Nephron progenitor cell (in vitro differentiated cells): ENCODE data around the gene BEST2.

Experiments
- DNase-seq: peaks from one replicate; pipeline ENCODE4 v3.0.0; 2021
- H3K27ac Mint-ChIP-seq: 2 replicates; pipeline ENCODE4 v1.8.0; 2021; ENCODE audit warnings: mild to moderate bottlenecking, moderate library complexity, mixed read lengths
- H3K27me3 Mint-ChIP-seq: 2 replicates; pipeline ENCODE4 v1.8.0; 2021; ENCODE audit warnings: mild to moderate bottlenecking, low read depth, mixed read lengths; ENCODE audit not compliant: poor library complexity
- H3K36me3 Mint-ChIP-seq: 2 replicates; pipeline ENCODE4 v1.8.0; 2021; ENCODE audit warnings: low read depth, mixed read lengths
- H3K4me1 Mint-ChIP-seq: 2 replicates; pipeline ENCODE4 v1.8.0; 2021; ENCODE audit warnings: mixed read lengths
- H3K4me3 Mint-ChIP-seq: 2 replicates; pipeline ENCODE4 v1.8.0; 2021; ENCODE audit warnings: mild to moderate bottlenecking, moderate library complexity, mixed read lengths
- H3K9me3 Mint-ChIP-seq: 2 replicates; pipeline ENCODE4 v1.8.0; 2021; ENCODE audit warnings: mild to moderate bottlenecking, moderate library complexity, mixed read lengths
- TF ChIP-seq, protein P1 (sequence below): fragments of 200-600 bp; sonication (generic); IDR thresholded peaks from 2 replicates; pipeline ENCODE4 v1.5.0; 2021; ENCODE audit warnings: antibody characterized with exemption

The BEST2 gene

DNA sequence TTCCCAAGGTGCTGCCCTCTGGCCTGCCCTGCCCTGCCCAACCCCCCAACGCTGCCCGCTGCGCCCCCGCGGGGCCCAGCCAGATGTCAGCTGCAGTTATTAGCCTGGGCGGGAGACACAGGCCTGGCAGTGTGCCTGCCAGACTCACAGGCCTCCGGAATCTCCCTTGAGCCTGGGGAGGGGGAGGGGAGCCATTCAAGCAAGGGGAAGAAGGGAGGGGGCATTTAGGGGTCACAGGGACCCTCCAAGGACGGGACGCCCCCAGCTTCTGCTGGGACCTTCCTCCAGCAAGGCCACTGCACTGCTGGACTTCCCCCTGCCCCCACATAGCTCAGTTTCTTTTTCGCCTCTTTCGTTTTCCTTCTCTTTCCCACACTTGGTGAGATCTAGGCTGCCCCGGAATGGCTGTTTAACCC is 37.1 kb downstream of the BEST2 start:
- H3K4me1 Mint-ChIP-seq: peaks cover 35% of the 10 kb centered on the region
- peaks cover 4% of the 10 kb centered on the region for H3K27me3 Mint-ChIP-seq
- H3K4me3 Mint-ChIP-seq: peak overlapping the region; percentile 81
- TF ChIP-seq, protein P1, sequence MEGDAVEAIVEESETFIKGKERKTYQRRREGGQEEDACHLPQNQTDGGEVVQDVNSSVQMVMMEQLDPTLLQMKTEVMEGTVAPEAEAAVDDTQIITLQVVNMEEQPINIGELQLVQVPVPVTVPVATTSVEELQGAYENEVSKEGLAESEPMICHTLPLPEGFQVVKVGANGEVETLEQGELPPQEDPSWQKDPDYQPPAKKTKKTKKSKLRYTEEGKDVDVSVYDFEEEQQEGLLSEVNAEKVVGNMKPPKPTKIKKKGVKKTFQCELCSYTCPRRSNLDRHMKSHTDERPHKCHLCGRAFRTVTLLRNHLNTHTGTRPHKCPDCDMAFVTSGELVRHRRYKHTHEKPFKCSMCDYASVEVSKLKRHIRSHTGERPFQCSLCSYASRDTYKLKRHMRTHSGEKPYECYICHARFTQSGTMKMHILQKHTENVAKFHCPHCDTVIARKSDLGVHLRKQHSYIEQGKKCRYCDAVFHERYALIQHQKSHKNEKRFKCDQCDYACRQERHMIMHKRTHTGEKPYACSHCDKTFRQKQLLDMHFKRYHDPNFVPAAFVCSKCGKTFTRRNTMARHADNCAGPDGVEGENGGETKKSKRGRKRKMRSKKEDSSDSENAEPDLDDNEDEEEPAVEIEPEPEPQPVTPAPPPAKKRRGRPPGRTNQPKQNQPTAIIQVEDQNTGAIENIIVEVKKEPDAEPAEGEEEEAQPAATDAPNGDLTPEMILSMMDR: no peak
- peak overlapping the region; percentile 97 for H3K27ac Mint-ChIP-seq
- H3K36me3 Mint-ChIP-seq: no peaks in the 10 kb centered on the region
- peak; percentile 58 for DNase-seq
- no peaks in the 10 kb centered on the region for H3K9me3 Mint-ChIP-seq

GRCh38 chr19:12789098-12789903 is 37.7 kb downstream of the BEST2 start:
- H3K27me3 Mint-ChIP-seq: peaks cover 4% of the 10 kb centered on the region
- H3K36me3 Mint-ChIP-seq: no peaks in the 10 kb centered on the region
- no peak for DNase-seq
- H3K9me3 Mint-ChIP-seq: no peaks in the 10 kb centered on the region
- H3K27ac Mint-ChIP-seq: peak overlapping the region; percentile 97
- H3K4me1 Mint-ChIP-seq: peaks cover 39% of the 10 kb centered on the region
- TF ChIP-seq, protein P1: no peak
- H3K4me3 Mint-ChIP-seq: peak overlapping the region; percentile 81

DNA sequence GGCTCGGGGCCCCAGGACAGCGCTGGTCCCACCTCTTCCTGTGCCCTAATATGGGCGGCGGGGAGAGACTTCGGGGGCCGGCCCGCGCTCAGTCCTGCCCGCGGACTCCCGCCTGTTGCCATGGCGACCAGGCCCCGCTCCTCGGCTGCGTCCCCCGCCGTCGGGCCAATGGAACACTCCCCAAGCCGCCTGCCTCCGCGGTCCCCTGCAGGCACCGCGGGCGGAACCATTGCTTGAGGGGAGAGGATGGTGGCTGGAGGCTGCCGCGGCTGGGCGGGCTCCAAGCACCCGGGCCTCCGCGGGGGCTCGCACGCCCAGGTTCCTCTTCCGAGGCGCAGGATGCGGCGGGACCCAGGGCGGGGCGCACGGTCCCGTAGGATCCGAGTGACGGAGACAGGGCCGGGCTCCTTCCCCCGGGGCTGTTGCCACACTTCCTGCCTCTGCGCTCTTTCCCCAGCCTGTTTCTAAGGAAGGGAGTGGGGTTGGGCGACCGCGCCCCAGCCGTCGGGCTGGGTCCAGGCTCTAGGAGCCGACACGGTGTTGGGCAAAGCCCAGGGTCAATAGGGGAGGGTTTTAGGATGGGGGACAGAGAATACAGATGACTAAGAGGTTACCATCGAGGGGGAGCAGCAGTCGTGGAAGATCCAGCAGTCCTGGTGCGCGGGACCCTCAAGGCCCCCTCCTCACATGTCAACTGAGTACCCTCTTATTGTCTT is 38.5 kb downstream of the BEST2 start:
- Mint-ChIP-seq H3K27ac (no peak overlapping the region), H3K9me3 (no peaks in the 10 kb centered on the region), H3K36me3 (no peaks in the 10 kb centered on the region), H3K4me3 (peak overlapping the region; percentile 87), H3K27me3 (peaks cover 4% of the 10 kb centered on the region), H3K4me1 (peaks cover 43% of the 10 kb centered on the region)
- TF ChIP-seq, protein P1: no peak
- DNase-seq: peak; percentile 97

DNA sequence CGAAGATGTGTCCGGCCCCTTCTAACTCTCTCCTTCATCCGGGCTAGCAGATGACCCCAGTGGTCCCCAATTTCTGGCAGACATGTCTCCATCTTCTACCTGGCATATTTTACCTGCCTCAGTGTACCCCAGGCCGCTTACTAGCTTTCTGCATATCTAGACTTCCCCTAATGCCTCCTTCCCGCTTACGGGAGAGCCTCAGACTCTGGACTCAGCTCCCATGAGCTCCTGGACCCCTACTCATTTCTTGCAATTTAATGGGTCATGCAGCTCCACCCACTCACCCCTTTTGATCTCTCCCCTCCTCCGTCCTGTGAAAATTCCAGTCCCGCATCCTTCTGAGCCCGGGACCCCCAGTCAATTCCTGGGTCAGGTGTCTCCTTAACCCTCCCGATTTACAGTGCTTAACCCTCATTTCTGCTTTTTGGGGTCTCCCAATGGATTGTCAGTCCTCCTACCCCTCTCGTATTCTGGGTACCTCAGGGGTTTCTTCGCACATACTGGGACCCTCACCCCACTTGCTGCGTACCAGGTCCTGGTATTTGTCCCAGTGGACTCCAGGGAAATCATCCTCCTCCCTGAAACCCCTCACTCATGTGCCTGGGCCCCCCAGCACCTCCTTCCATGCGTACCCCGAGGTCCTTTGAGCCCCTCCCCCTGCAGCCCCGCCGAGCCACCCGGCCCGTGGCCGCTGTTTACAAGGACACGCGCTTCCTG is 39.2 kb downstream of the BEST2 start:
- Mint-ChIP-seq H3K36me3 (no peaks in the 10 kb centered on the region), H3K27ac (peak overlapping the region; percentile 9), H3K4me1 (peaks cover 46% of the 10 kb centered on the region), H3K4me3 (peak overlapping the region; percentile 87), H3K27me3 (peaks cover 4% of the 10 kb centered on the region), H3K9me3 (no peaks in the 10 kb centered on the region)
- no peak for DNase-seq
- TF ChIP-seq, protein P1: no peak

DNA sequence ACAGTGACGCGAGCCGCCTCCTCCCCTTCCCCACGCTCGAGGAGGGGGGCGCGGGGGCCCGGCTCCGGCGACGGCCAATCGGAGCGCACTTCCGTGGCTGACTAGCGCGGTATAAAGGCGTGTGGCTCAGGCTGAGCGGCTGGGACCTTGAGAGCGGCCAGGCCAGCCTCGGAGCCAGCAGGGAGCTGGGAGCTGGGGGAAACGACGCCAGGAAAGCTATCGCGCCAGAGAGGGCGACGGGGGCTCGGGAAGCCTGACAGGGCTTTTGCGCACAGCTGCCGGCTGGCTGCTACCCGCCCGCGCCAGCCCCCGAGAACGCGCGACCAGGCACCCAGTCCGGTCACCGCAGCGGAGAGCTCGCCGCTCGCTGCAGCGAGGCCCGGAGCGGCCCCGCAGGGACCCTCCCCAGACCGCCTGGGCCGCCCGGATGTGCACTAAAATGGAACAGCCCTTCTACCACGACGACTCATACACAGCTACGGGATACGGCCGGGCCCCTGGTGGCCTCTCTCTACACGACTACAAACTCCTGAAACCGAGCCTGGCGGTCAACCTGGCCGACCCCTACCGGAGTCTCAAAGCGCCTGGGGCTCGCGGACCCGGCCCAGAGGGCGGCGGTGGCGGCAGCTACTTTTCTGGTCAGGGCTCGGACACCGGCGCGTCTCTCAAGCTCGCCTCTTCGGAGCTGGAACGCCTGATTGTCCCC is 39.9 kb downstream of the BEST2 start, which contains the start of gene JUNB:
Gene JUNB, plus strand, starts transcription at position 142 of the 706 bp plus-strand sequence. Its CDS starts 286 bp downstream, at position 428.
- Mint-ChIP-seq H3K4me3 (peak within 1 kb of the TSS; percentile 87), H3K36me3 (peaks cover 3% of the 10 kb centered on the region), H3K27me3 (peaks cover 4% of the 10 kb centered on the region), H3K4me1 (peaks cover 53% of the 10 kb centered on the region), H3K27ac (peak within 1 kb of the TSS; percentile 99), H3K9me3 (no peaks in the 10 kb centered on the region)
- peak; percentile 91 for DNase-seq
- TF ChIP-seq, protein P1: no peak
